ENCODE results near the gene ANKRD44. TPM values are rescaled to one million over a fixed set of nuclear protein-coding genes. Genes with fewer than 3 reads are reported as not detected.

Gene ANKRD44
- total RNA-seq, 1 experiment from 2014 or later, result 0.68 TPM

DNA sequence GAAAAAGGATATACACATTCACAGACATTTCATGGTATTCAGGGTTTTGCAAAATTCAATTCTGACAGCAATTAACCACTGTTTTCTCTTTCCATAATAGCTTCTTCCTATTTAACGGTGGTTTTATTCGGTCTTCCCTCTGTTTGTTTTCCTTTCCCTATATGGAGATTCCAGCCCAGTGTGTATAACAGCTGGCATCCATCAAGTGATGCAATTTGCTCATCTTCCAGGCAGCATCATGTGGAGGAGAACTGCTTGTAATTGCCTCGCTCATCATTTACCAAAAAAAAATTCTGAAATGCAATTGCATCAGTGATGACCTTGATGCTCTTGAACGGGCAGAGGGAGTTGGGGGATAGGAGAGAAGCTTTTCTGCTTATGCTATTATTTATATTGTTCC lies 218.1 kb downstream of the ANKRD44 start:
- ATAC-seq (no peak), DNase-seq (ENCODE audit: low spot score) (no peak)
- no peaks in the 10 kb centered on the region for H3K27me3 Mint-ChIP-seq (ENCODE audit: low read depth)
- H3K9me3 Mint-ChIP-seq, result no peaks in the 10 kb centered on the region
- no peak overlapping the region for H3K27ac Mint-ChIP-seq
- ChIA-PET CTCF (interaction anchor here (1.1 kb wide), 1 partner anchor 76 kb away, joined by 3 read pairs; no protein-coding TSS in a partner anchor), POLR2A (no interaction called here)
- H3K4me1 Mint-ChIP-seq, result peaks cover 7% of the 10 kb centered on the region; the same call in 1 of the 2 replicates
- TF ChIP-seq E2F5 (CRISPR knock-in tag; IDR thresholded peaks at IDR 0.05), result no peak
- no peak for TF ChIP-seq ZNF121 (CRISPR knock-in tag; IDR thresholded peaks at IDR 0.05)
- no peak for TF ChIP-seq IRF1 (CRISPR knock-in tag; IDR thresholded peaks at IDR 0.05)
- TF ChIP-seq ZNF263 (CRISPR knock-in tag; IDR thresholded peaks at IDR 0.05; ENCODE audit: low read depth), result no peak
- no peak for TF ChIP-seq SP1 (CRISPR knock-in tag; conservative IDR thresholded peaks at IDR 0.05)
- TF ChIP-seq, protein P1, sequence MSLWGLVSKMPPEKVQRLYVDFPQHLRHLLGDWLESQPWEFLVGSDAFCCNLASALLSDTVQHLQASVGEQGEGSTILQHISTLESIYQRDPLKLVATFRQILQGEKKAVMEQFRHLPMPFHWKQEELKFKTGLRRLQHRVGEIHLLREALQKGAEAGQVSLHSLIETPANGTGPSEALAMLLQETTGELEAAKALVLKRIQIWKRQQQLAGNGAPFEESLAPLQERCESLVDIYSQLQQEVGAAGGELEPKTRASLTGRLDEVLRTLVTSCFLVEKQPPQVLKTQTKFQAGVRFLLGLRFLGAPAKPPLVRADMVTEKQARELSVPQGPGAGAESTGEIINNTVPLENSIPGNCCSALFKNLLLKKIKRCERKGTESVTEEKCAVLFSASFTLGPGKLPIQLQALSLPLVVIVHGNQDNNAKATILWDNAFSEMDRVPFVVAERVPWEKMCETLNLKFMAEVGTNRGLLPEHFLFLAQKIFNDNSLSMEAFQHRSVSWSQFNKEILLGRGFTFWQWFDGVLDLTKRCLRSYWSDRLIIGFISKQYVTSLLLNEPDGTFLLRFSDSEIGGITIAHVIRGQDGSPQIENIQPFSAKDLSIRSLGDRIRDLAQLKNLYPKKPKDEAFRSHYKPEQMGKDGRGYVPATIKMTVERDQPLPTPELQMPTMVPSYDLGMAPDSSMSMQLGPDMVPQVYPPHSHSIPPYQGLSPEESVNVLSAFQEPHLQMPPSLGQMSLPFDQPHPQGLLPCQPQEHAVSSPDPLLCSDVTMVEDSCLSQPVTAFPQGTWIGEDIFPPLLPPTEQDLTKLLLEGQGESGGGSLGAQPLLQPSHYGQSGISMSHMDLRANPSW (CRISPR knock-in tag; conservative IDR thresholded peaks at IDR 0.05; ENCODE audit: low read depth), result no peak
- TF ChIP-seq, protein P2, sequence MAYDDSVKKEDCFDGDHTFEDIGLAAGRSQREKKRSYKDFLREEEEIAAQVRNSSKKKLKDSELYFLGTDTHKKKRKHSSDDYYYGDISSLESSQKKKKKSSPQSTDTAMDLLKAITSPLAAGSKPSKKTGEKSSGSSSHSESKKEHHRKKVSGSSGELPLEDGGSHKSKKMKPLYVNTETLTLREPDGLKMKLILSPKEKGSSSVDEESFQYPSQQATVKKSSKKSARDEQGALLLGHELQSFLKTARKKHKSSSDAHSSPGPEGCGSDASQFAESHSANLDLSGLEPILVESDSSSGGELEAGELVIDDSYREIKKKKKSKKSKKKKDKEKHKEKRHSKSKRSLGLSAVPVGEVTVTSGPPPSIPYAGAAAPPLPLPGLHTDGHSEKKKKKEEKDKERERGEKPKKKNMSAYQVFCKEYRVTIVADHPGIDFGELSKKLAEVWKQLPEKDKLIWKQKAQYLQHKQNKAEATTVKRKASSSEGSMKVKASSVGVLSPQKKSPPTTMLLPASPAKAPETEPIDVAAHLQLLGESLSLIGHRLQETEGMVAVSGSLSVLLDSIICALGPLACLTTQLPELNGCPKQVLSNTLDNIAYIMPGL (CRISPR knock-in tag; IDR thresholded peaks at IDR 0.05), result no peak
- TF ChIP-seq TEAD4 (CRISPR knock-in tag; IDR thresholded peaks at IDR 0.05), result no peak
- TF ChIP-seq E2F4 (CRISPR knock-in tag; IDR thresholded peaks at IDR 0.05; ENCODE audit: borderline replicate concordance, low read depth), result no peak
- TF ChIP-seq EMX1 (CRISPR knock-in tag; IDR thresholded peaks at IDR 0.05), result no peak
- no peak for TF ChIP-seq ARID4B (CRISPR knock-in tag; IDR thresholded peaks at IDR 0.05; ENCODE audit: borderline replicate concordance)
- no peak for TF ChIP-seq ATF2 (CRISPR knock-in tag; IDR thresholded peaks at IDR 0.05; ENCODE audit: borderline replicate concordance, low read depth)
- TF ChIP-seq ZBTB21 (CRISPR knock-in tag; IDR thresholded peaks at IDR 0.05; ENCODE audit: borderline replicate concordance), result no peak
- TF ChIP-seq OVOL2 (CRISPR knock-in tag; IDR thresholded peaks at IDR 0.05; ENCODE audit: borderline replicate concordance), result no peak
- no peak for TF ChIP-seq ZNF423 (CRISPR knock-in tag; IDR thresholded peaks at IDR 0.05)
- TF ChIP-seq GABPB1 (CRISPR knock-in tag; IDR thresholded peaks at IDR 0.05), result no peak
- TF ChIP-seq ZNF671 (CRISPR knock-in tag; IDR thresholded peaks at IDR 0.05), result no peak
- TF ChIP-seq FOXJ3 (CRISPR knock-in tag; IDR thresholded peaks at IDR 0.05; ENCODE audit: borderline replicate concordance), result no peak
- TF ChIP-seq, protein P3, sequence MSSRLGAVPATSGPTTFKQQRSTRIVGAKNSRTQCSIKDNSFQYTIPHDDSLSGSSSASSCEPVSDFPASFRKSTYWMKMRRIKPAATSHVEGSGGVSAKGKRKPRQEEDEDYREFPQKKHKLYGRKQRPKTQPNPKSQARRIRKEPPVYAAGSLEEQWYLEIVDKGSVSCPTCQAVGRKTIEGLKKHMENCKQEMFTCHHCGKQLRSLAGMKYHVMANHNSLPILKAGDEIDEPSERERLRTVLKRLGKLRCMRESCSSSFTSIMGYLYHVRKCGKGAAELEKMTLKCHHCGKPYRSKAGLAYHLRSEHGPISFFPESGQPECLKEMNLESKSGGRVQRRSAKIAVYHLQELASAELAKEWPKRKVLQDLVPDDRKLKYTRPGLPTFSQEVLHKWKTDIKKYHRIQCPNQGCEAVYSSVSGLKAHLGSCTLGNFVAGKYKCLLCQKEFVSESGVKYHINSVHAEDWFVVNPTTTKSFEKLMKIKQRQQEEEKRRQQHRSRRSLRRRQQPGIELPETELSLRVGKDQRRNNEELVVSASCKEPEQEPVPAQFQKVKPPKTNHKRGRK (CRISPR knock-in tag; IDR thresholded peaks at IDR 0.05; ENCODE audit: borderline replicate concordance), result no peak
- TF ChIP-seq MXD4 (CRISPR knock-in tag; IDR thresholded peaks at IDR 0.05; ENCODE audit: borderline replicate concordance), result no peak
- no peaks in the 10 kb centered on the region for H3K36me3 Mint-ChIP-seq
- H3K4me3 Mint-ChIP-seq, result no peak overlapping the region
